DMS153 (cell line): Measurements from ENCODE around the gene PPP1R13B.
"Not testable (repeated sequence)": the region's sequence is repeated elsewhere in the genome, so short reads cannot be mapped to it uniquely, and the experiment has no call there.

Experiments
- DNase-seq: peaks from one replicate; lab custom pipeline; 2025; lab: John Stamatoyannopoulos, UW

The PPP1R13B gene

GRCh38 chr14:103847451-103848174 lies at the start of gene PPP1R13B:
PPP1R13B (minus strand) TSS chr14:103847575; CDS start chr14:103847307, 268 bp downstream.
- DNase-seq = peak; percentile 35

GRCh38 chr14:103896578-103896977 lies 49.2 kb upstream of the PPP1R13B start:
- no peak for DNase-seq

- no peak for DNase-seq
These were observed 47.3 kb upstream of the PPP1R13B start for GRCh38 chr14:103894723-103895059.

- no peak for DNase-seq
These were observed 46.8 kb upstream of the PPP1R13B start for GRCh38 chr14:103894034-103894722.

GRCh38 chr14:103892247-103892646 lies 44.9 kb upstream of the PPP1R13B start:
- DNase-seq = no peak

- no peak for DNase-seq
These were observed 44.4 kb upstream of the PPP1R13B start for GRCh38 chr14:103891667-103892215.

GRCh38 chr14:103890821-103891666 lies 43.7 kb upstream of the PPP1R13B start:
- no peak for DNase-seq

- DNase-seq = no peak
These were observed 42.6 kb upstream of the PPP1R13B start for GRCh38 chr14:103890052-103890371.

- DNase-seq = no peak
These were observed 42.1 kb upstream of the PPP1R13B start for GRCh38 chr14:103889313-103890051.

GRCh38 chr14:103889002-103889312 lies 41.6 kb upstream of the PPP1R13B start:
- DNase-seq = not testable (repeated sequence)

- no peak for DNase-seq
These were observed 40.3 kb upstream of the PPP1R13B start for GRCh38 chr14:103887557-103888115.

- DNase-seq = no peak
These were observed 39.8 kb upstream of the PPP1R13B start for GRCh38 chr14:103887170-103887501.

GRCh38 chr14:103886304-103887169 lies 39.2 kb upstream of the PPP1R13B start:
- DNase-seq = no peak

- DNase-seq = no peak
These were observed 38.1 kb upstream of the PPP1R13B start for GRCh38 chr14:103885509-103885932.

- DNase-seq = no peak
These were observed 37.5 kb upstream of the PPP1R13B start for GRCh38 chr14:103884854-103885253.

- no peak for DNase-seq
These were observed 35.8 kb upstream of the PPP1R13B start for GRCh38 chr14:103883263-103883523.

GRCh38 chr14:103882503-103883262 lies 35.3 kb upstream of the PPP1R13B start:
- DNase-seq = no peak

- no peak for DNase-seq
These were observed 34.2 kb upstream of the PPP1R13B start for GRCh38 chr14:103881268-103882201.
